ENCODE data around the gene SYTL3.
A peak's percentile ranks its signal among the peaks of the same experiment; 100 is the strongest.

GRCh38 chr6:158718461-158719046, 68.7 kb downstream of the SYTL3 start:
- TF ChIP-seq POLR2A (IDR thresholded peaks at IDR 0.05) (no peak), CTCF (IDR thresholded peaks at IDR 0.05) (peak in 4 of 6 experiments; percentile 21 to 30 (median 22)), POLR2AphosphoS5 (IDR thresholded peaks at IDR 0.05) (peak in 1 of 2 donors; percentile 35)

Measured in upper lobe of left lung (tissue), 4 donors.